Upper lobe of left lung (tissue), 6 donors: Measurements from ENCODE around the gene FKBP5. TPM values are rescaled to one million over a fixed set of nuclear protein-coding genes. Genes with fewer than 3 reads are reported as not detected.
A peak's percentile ranks its signal among the peaks of the same experiment; 100 is the strongest.
"Not testable (repeated sequence)": the region's sequence is repeated elsewhere in the genome, so short reads cannot be mapped to it uniquely, and the experiment has no call there.

Experiments
- ATAC-seq, 2 donors: fragments of 200-7000 bp; cut with Tn5 transposase; one replicate each; pipeline ENCODE4 v1.9.1; 2022; ENCODE audit warnings: mild to moderate bottlenecking in 2 of 2, moderate library complexity in 2 of 2; ENCODE audit not compliant: low FRiP score in 2 of 2
- DNase-seq, 2 donors: peaks; one replicate each; pipeline ENCODE4 v3.0.0-alpha.2; 2019 to 2020
- H3K27ac ChIP-seq, 4 donors: fragments of 200-600 bp; sonication (generic); one replicate each; pipeline ENCODE4 v1.5.1; 2016 to 2019
- H3K27me3 ChIP-seq, 4 donors: fragments of 200-600 bp; sonication (generic); one replicate each; pipeline ENCODE4 v1.5.1; 2017 to 2019
- H3K36me3 ChIP-seq, 4 donors: fragments of 200-600 bp; sonication (generic); one replicate each; pipeline ENCODE4 v1.5.1; 2016 to 2019
- H3K4me1 ChIP-seq, 4 donors: fragments of 200-600 bp; sonication (generic); one replicate each; pipeline ENCODE4 v1.5.1; 2018 to 2019
- H3K4me3 ChIP-seq, 4 donors: fragments of 200-600 bp; sonication (generic); one replicate each; pipeline ENCODE4 v1.5.1; 2017 to 2019; ENCODE audit warnings: mild to moderate bottlenecking in 2 of 4, moderate library complexity in 1 of 4
- H3K9me3 ChIP-seq, 4 donors: fragments of 200-600 bp; sonication (generic); one replicate each; pipeline ENCODE4 v1.5.1; 2018 to 2019
- EP300 ChIP-seq, 4 donors: sonication (generic); formaldehyde crosslinking; IDR thresholded peaks; one replicate each; pipeline ENCODE4 v1.5.1; 2017; ENCODE audit warnings: antibody characterized with exemption in 4 of 4, control low read depth in 2 of 4
- POLR2A ChIP-seq, 4 donors: fragments of 450-650 bp; IDR thresholded peaks; one replicate each; pipeline ENCODE4 v1.5.1; 2016 to 2017; ENCODE audit warnings: antibody characterized with exemption in 4 of 4, mild to moderate bottlenecking in 2 of 4
- POLR2AphosphoS5 ChIP-seq, 2 donors: sonication (generic); formaldehyde crosslinking; IDR thresholded peaks; one replicate each; pipeline ENCODE4 v1.5.1; 2017; ENCODE audit warnings: antibody characterized with exemption in 2 of 2
- WGBS, 2 donors: methylation state at CpG; one replicate each; pipeline ENCODE4 v1.1.5; 2017 to 2018; 5-methylcytosine and 5-hydroxymethylcytosine counted together
- total RNA-seq, 6 donors: library from RNA; depleted of rRNA in 4 of 6; stranded (reverse); fragments of >200 nt in 4 of 6; gene quantifications; one replicate each; pipeline versions ENCODE4 v1.1.0 to v1.2.1, GENCODE V29; 2016 to 2021
- TF ChIP-seq, protein P1 (sequence below), 6 experiments: fragments of 450-650 bp in 4 of 6; fragments of 200-600 bp in 2 of 6; sonication (generic) in 2 of 6; IDR thresholded peaks; one replicate each; pipeline ENCODE4 v1.5.1; 2016 to 2019; ENCODE audit warnings: antibody characterized with exemption in 6 of 6
- donor health status: DM: no; HTN: no; CAD: no; lungs with moderate emphysema.
- donor health status: DM: no; HTN: yes; CAD: no; lungs with severe emphysema.

FKBP5 gene
- total RNA-seq, 6 donors from 2014 or later: 112 to 203 (median 143) TPM

DNA sequence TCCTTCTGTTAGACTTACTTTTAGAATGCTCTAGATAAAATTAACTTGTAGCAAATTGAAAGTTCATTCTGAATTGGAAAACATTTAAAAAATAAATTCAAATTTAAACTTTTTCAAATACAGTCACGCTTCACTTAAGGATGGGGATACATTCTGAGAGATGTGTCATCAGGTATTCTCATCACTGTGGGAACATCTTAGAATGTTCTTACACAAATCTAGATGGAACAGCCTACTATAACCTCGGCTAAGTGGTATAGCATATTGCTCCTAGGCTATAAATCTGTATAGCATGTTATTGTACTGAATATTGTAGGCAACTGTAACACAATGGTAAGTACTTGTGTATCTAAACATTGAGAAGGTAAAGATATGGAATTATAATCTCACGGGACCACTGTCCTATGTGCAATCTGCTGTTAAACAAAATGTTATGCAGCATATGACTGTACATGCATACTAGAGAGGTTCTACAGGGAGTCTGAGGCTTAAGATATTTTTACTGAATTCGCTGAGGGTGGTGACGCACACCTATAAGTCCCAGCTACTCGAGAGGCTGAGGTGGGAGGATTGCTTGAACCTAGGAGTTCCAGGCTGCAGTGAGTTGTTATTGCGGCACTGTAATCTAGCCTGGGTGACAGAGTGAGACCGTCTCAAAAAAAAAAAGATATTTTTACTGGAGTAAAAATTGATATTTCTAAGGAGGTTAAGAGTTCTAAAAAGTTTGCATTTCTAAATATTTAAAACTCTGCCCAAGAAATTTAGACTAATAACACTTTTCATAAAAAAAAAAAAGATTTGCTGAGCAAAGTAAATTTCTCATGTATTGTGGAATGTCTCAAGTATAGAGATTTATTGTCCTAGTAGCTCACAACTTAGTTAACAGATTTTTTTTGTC, 88.7 kb downstream of the FKBP5 start:
- 83 to 91% methylated on average over 8 of the region's 8 CpGs for WGBS, 2 donors
- peak overlapping the region; percentile 90 to 96 (median 93) for H3K27ac ChIP-seq
- H3K4me3 ChIP-seq: no peak overlapping the region
- H3K4me1 ChIP-seq: peaks cover 57 to 88% (median 79%) of the 10 kb centered on the region in 4 donors
- TF ChIP-seq, protein P1, sequence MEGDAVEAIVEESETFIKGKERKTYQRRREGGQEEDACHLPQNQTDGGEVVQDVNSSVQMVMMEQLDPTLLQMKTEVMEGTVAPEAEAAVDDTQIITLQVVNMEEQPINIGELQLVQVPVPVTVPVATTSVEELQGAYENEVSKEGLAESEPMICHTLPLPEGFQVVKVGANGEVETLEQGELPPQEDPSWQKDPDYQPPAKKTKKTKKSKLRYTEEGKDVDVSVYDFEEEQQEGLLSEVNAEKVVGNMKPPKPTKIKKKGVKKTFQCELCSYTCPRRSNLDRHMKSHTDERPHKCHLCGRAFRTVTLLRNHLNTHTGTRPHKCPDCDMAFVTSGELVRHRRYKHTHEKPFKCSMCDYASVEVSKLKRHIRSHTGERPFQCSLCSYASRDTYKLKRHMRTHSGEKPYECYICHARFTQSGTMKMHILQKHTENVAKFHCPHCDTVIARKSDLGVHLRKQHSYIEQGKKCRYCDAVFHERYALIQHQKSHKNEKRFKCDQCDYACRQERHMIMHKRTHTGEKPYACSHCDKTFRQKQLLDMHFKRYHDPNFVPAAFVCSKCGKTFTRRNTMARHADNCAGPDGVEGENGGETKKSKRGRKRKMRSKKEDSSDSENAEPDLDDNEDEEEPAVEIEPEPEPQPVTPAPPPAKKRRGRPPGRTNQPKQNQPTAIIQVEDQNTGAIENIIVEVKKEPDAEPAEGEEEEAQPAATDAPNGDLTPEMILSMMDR (IDR thresholded peaks at IDR 0.05): no peak
- no peak for TF ChIP-seq POLR2A (IDR thresholded peaks at IDR 0.05)
- no peak for TF ChIP-seq EP300 (IDR thresholded peaks at IDR 0.05)
- no peak for TF ChIP-seq POLR2AphosphoS5 (IDR thresholded peaks at IDR 0.05)
- H3K9me3 ChIP-seq: no peaks in the 10 kb centered on the region
- ATAC-seq (no peak), DNase-seq (no peak)
- H3K36me3 ChIP-seq: peaks cover 17 to 44% (median 22%) of the 10 kb centered on the region in 4 donors
- H3K27me3 ChIP-seq: no peaks in the 10 kb centered on the region

DNA sequence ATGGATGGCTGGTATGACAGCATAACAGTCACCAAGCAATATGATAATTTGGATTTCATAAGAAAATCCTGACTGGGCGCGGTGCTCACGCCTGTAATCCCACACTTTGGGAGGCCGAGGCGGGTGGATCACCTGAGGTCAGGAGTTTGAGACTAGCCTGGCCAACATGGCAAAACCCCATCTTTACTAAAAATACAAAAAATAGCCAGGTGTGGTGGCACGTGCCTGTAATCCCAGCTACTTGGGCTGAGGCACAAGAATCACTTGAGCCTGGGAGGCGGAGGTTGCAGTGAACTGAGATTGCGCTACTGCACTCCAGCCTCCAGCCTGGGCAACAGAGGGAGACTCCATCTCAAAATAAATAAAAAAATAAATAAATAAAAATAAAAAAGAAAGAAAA, 90.1 kb downstream of the FKBP5 start:
- ATAC-seq: not testable (repeated sequence)

DNA sequence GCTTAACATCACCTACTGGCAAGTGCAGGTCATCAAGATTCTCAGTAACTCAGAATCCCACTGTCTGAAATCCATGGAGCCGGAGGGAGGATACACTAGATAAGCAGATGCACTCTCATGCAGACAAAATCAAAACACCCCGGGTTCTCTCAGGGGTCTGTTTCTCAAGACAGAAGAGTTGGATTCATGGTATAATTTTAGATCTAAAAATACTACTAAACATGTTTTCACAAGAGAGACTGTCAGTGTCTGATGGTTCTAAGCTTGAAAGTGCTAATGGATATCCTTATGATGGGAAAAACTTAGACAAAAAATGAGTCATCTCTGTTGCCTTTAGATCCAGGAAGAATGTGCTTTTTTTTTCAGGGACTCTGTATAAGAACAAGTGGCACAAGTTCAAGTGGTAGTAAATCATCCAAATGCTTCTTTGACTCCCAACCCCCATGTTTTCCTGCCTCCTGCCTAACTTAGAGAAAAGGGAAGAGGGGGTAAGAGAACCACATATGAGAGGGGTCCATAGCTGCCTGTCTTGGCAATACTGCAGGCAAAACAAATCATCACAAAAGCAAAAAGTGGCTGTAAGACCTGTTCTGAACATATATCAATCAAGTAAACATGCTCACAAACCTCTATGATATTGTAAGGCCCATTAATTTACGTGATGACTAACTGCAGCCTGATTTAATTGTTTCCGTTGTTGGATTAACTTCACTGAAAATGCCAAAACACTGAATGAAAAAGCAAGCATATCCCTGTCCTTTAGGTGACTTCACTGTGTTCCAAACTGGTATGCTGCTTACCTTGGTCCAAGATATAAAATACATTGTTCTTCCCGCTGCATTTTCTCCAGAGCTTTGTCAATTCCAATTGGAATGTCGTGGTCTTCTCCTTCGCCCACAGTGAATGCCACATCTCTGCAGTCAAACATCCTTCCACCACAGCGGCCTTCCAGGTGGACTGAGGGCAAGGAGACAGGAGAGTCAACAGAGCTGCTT, 92.0 kb downstream of the FKBP5 start:
- 85 to 89% methylated on average over 8 of the region's 8 CpGs for WGBS, 2 donors
- H3K27me3 ChIP-seq: no peaks in the 10 kb centered on the region
- H3K27ac ChIP-seq: peak overlapping the region in 3 of 4 donors; percentile 36 to 94 (median 57)
- TF ChIP-seq POLR2A (IDR thresholded peaks at IDR 0.05) (no peak), EP300 (IDR thresholded peaks at IDR 0.05) (no peak), POLR2AphosphoS5 (IDR thresholded peaks at IDR 0.05) (peak in 1 of 2 donors; percentile 29)
- TF ChIP-seq, protein P1 (IDR thresholded peaks at IDR 0.05): no peak
- no peak overlapping the region for H3K4me3 ChIP-seq
- no peaks in the 10 kb centered on the region for H3K9me3 ChIP-seq
- ATAC-seq (no peak), DNase-seq (no peak)
- peaks cover 23 to 64% (median 48%) of the 10 kb centered on the region in 4 donors for H3K36me3 ChIP-seq
- peaks cover 42 to 89% (median 71%) of the 10 kb centered on the region in 4 donors for H3K4me1 ChIP-seq

More for the DNA sequence above, 90.1 kb downstream of the FKBP5 start:
- not testable (repeated sequence) for H3K9me3 ChIP-seq, DNase-seq, H3K27me3 ChIP-seq, H3K4me3 ChIP-seq
- H3K36me3 ChIP-seq: peaks cover 23 to 46% (median 35%) of the 10 kb centered on the region in 4 donors
- 97% methylated on average over 8 of the region's 8 CpGs for WGBS, 2 donors
- peaks cover 51 to 90% (median 73%) of the 10 kb centered on the region in 4 donors for H3K4me1 ChIP-seq
- H3K27ac ChIP-seq: peak overlapping the region in 3 of 4 donors; percentile 92 to 96 (median 94)

DNA sequence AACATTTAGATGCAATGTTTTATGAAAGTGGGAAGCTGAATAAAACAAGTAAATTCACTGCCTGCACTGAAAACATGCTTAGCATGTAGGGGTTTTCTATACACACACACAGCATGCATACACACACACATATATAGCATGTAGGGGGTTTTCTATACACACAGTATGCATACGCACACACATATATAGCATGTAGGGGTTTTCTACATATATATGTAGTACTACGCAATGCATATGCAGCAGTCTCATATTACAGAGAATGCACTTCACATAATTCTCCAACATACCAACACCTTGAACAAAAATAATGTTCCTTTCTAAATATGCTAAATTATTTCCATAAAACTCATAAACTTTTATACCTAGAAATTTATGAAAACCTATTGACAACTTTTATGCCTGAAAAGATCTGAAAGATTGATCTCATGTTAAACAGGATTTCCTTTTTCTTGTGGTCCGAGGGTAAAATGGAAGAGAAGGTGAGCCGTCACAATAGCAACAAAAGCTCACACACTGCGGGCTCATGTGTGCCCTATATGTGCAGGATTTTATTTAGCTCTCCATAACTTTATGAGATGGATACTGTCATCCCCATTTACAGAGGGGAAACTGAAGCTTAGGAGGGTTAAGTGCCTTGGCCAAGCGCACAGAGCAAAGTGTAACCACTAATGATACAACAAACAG, 94.1 kb downstream of the FKBP5 start:
- 81 to 82% methylated on average over 6 of the region's 6 CpGs for WGBS, 2 donors
- H3K4me3 ChIP-seq: no peak overlapping the region
- no peaks in the 10 kb centered on the region for H3K27me3 ChIP-seq
- peaks cover 23 to 84% (median 57%) of the 10 kb centered on the region in 4 donors for H3K36me3 ChIP-seq
- no peak for ATAC-seq
- H3K4me1 ChIP-seq: peaks cover 41 to 94% (median 71%) of the 10 kb centered on the region in 4 donors
- H3K9me3 ChIP-seq: no peaks in the 10 kb centered on the region
- peak overlapping the region in 2 of 4 donors; percentile 27 to 37 for H3K27ac ChIP-seq
- TF ChIP-seq, protein P1 (IDR thresholded peaks at IDR 0.05): no peak
- TF ChIP-seq POLR2AphosphoS5 (IDR thresholded peaks at IDR 0.05): no peak
- TF ChIP-seq EP300 (IDR thresholded peaks at IDR 0.05): no peak
- TF ChIP-seq POLR2A (IDR thresholded peaks at IDR 0.05): no peak
- DNase-seq: no peak
